A549 (cell line): Measurements from ENCODE around the gene CREB5.

Source experiments
- CTCF ChIP-seq: fragments of >200 bp; sonication (Bioruptor Twin); formaldehyde crosslinking; IDR thresholded peaks from 3 replicates; pipeline ENCODE4 v1.5.1; 2016
- POLR2A ChIP-seq: IDR thresholded peaks from 2 replicates; pipeline ENCODE4 v1.6.1; 2012; ENCODE audit warnings: mild to moderate bottlenecking, low read length

- TF ChIP-seq CTCF (no peak), POLR2A (no peak)
These were observed 213.9 kb downstream of the CREB5 start for GRCh38 chr7:28626221-28626620.
